SU-DHL-6 (cell line): ENCODE data around the gene ERCC4.

Experiments used
- H2AFZ ChIP-seq: fragments of 200-600 bp; sonication (generic); 2 replicates; pipeline ENCODE4 v1.6.1; 2014; ENCODE audit warnings: low read depth, mild to moderate bottlenecking, moderate library complexity, mixed read lengths, antibody characterized with exemption, low read length; ENCODE audit not compliant: severe bottlenecking
- H3F3A ChIP-seq: fragments of 200-600 bp; shearing (Covaris generic); 2 replicates; pipeline ENCODE4 v1.6.0; 2016; ENCODE audit warnings: antibody characterized with exemption, mild to moderate bottlenecking; ENCODE audit not compliant: insufficient read depth
- H3K27ac ChIP-seq: fragments of 200-600 bp; sonication (generic); 2 replicates; pipeline ENCODE4 v1.5.1; 2016; ENCODE audit warnings: low read depth, mild to moderate bottlenecking, low read length, moderate library complexity, mixed read lengths
- H3K27me3 ChIP-seq: fragments of 200-600 bp; sonication (generic), shearing (Covaris generic); 2 replicates; pipeline ENCODE4 v1.6.0; 2014; ENCODE audit warnings: mild to moderate bottlenecking, low read length
- H3K36me3 ChIP-seq: fragments of 200-600 bp; sonication (generic); 2 replicates; pipeline ENCODE4 v1.6.1; 2014; ENCODE audit warnings: mild to moderate bottlenecking, low read length, mixed read lengths
- H3K4me2 ChIP-seq: fragments of 300-600, 200-600 bp; shearing (Covaris generic), sonication (generic); 2 replicates; pipeline ENCODE4 v1.6.0; 2014; ENCODE audit warnings: low read length, low read depth, mild to moderate bottlenecking; ENCODE audit not compliant: poor library complexity, severe bottlenecking
- H3K4me3 ChIP-seq: fragments of 200-600 bp; sonication (generic); 2 replicates; pipeline ENCODE4 v1.5.1; 2014; ENCODE audit warnings: antibody characterized with exemption, low read length, mild to moderate bottlenecking, mixed read lengths; ENCODE audit not compliant: insufficient read depth, poor library complexity, severe bottlenecking
- H3K79me2 ChIP-seq: fragments of 200-600 bp; sonication (generic); 2 replicates; pipeline ENCODE4 v1.6.1; 2014; ENCODE audit warnings: mild to moderate bottlenecking, low read length, moderate library complexity; ENCODE audit not compliant: insufficient read depth
- H3K9ac ChIP-seq: fragments of 200-600 bp; sonication (generic); 2 replicates; pipeline ENCODE4 v1.7.0; 2014; ENCODE audit warnings: mild to moderate bottlenecking, low read length
- H3K9me2 ChIP-seq: fragments of 200-600 bp; sonication (generic); replicated peaks from 2 replicates; pipeline ENCODE4 v1.6.1; 2014; ENCODE audit warnings: low read length; ENCODE audit not compliant: insufficient read depth
- H3K9me3 ChIP-seq: fragments of 200-600 bp; sonication (generic); 2 replicates; pipeline ENCODE4 v1.6.1; 2014; ENCODE audit warnings: low read length, mixed read lengths; ENCODE audit not compliant: insufficient read depth
- H4K20me1 ChIP-seq: fragments of 200-600 bp; sonication (generic); 2 replicates; pipeline ENCODE4 v1.6.1; 2014; ENCODE audit warnings: low read depth, mild to moderate bottlenecking, antibody characterized with exemption, low read length, moderate library complexity, mixed read lengths
- CTCF ChIP-seq: fragments of 200-600 bp; sonication (generic); IDR thresholded peaks from one replicate; pipeline ENCODE4 v1.5.1; 2017; ENCODE audit warnings: antibody characterized with exemption, mild to moderate bottlenecking, low read length, moderate library complexity; ENCODE audit not compliant: insufficient read depth, poor library complexity, severe bottlenecking
- EZH2phosphoT487 ChIP-seq: fragments of 200-600 bp; sonication (generic), shearing (Covaris generic); conservative IDR thresholded peaks from 2 replicates; pipeline ENCODE4 v1.6.1; 2018; ENCODE audit warnings: mild to moderate bottlenecking, antibody characterized with exemption, low read length, moderate library complexity, mixed read lengths

Gene ERCC4

DNA sequence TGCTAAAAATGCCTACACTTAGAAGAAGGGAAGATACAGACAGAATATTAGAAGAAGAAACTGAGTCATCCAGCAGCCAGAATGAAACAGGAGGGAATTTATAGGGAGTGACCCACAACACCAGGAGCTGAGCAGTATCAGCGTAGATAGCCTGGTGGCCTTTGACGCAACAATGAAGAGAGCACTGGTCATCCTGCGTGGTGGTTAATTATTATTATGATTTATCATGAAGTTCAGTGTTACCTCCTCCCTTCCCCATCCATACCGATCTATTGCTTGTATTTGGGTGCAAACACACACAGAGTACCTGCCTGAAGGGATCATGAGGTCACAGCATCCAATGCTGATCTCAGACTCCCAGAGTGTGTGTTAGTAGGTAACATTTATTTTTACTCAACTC is 38.5 kb downstream of the ERCC4 start:
- H3F3A ChIP-seq = no peaks in the 10 kb centered on the region
- H3K4me3 ChIP-seq = no peak overlapping the region
- no peaks in the 10 kb centered on the region for H3K9me2 ChIP-seq
- no peak overlapping the region for H3K27ac ChIP-seq
- TF ChIP-seq CTCF = no peak
- TF ChIP-seq EZH2phosphoT487 = no peak
- no peaks in the 10 kb centered on the region for H3K9me3 ChIP-seq
- H3K4me2 ChIP-seq = no peak overlapping the region
- H3K27me3 ChIP-seq = no peaks in the 10 kb centered on the region
- no peaks in the 10 kb centered on the region for H3K36me3 ChIP-seq
- no peak overlapping the region for H3K9ac ChIP-seq
- H2AFZ ChIP-seq = no peak overlapping the region
- no peaks in the 10 kb centered on the region for H3K79me2 ChIP-seq
- H4K20me1 ChIP-seq = no peaks in the 10 kb centered on the region

DNA sequence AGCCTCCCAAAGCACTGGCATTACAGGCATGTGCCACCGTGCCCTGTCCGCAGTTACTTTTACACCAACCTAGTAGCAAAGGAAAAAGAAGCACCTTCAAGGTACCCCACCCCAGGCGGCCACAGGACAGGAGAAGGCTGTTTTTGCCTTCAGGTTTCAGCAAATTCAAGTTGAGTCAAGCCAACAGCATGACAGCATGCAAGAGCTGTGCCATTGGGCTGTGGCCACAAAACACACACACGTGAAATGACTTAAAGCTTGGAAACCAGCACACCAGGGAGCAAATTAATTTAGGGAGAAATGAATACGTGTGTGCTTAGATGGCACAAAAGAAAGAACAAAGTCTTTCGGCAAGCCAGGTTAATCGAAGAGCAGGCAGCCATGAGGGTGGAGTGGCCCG is 39.7 kb downstream of the ERCC4 start:
- Histone ChIP-seq H3K9me3 (no peaks in the 10 kb centered on the region), H3K9me2 (no peaks in the 10 kb centered on the region), H2AFZ (no peak overlapping the region), H3K27ac (no peak overlapping the region), H3K36me3 (no peaks in the 10 kb centered on the region), H3K4me3 (no peak overlapping the region), H3K27me3 (no peaks in the 10 kb centered on the region), H3F3A (no peaks in the 10 kb centered on the region), H3K79me2 (no peaks in the 10 kb centered on the region), H4K20me1 (no peaks in the 10 kb centered on the region), H3K9ac (no peak overlapping the region), H3K4me2 (no peak overlapping the region)
- TF ChIP-seq CTCF = no peak
- TF ChIP-seq EZH2phosphoT487 = no peak

DNA sequence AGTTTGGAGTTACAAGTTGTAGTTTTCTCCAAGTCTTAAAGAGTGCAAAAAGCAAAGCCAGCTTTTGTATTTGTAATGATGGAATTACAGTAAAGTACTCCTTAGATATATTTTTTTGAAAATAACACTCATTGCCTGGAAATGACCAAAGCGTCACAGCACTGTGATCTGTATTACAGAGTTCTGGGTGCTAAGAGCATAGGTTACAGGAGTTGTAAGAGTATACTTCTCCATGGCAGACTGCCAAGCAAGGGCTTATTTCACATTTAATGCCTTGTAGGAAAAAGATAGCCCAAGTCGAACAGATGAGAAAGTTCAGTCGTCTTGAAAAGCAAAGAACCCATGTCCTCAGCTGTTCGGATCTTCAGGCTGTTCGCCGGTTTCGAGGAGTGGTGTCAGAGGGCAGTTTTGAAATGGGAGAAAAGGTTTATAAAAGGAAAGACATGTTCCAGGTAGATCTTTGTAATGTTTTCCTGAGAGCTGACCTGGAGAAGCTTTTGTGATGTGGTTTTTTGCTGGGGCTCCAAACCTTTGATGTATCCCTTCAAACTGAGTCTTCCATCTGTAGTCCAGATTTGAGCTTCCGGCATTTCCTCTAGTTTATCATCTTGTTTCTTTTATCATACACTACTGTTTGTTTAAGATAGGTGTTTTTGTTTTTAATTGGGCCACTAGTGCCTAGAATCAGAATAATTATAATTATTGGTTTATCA is 41.3 kb downstream of the ERCC4 start:
- Histone ChIP-seq H3K27ac (no peak overlapping the region), H3F3A (no peaks in the 10 kb centered on the region), H3K9ac (no peak overlapping the region), H3K79me2 (no peaks in the 10 kb centered on the region), H3K36me3 (no peaks in the 10 kb centered on the region), H4K20me1 (no peaks in the 10 kb centered on the region), H3K9me3 (no peaks in the 10 kb centered on the region), H2AFZ (no peak overlapping the region), H3K9me2 (no peaks in the 10 kb centered on the region), H3K27me3 (no peaks in the 10 kb centered on the region), H3K4me3 (no peak overlapping the region), H3K4me2 (no peak overlapping the region)
- no peak for TF ChIP-seq CTCF
- TF ChIP-seq EZH2phosphoT487 = no peak
